ENCODE data around the gene FXR1. TPM values are rescaled to one million over a fixed set of nuclear protein-coding genes. Genes with fewer than 3 reads are reported as not detected.
A peak's percentile ranks its signal among the peaks of the same experiment; 100 is the strongest.

FXR1 gene
- total and polyA plus RNA-seq, 10 of the 15 experiments (the other 5 are each of a cell fraction or from before 2014, with no cell fraction given) = 38.5 to 159 (median 102) TPM

DNA sequence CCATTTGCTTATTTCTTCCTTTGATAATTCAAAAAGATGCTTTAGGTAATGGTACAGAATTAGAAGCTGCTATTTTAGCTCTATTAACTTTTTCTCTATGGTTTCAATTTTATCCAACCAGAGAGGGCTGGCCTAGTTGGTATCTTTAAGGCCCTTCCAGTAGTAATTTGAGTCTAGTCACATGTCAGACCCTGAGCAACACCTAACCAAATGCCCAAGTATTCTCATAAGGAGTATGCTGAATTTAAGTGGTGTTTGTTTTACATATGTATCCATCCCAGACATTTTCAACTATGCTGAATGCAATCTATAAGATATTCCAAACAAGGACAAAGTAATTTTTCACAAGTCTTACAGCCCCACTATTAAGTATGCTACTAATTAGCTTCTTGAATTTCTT lies 67.5 kb downstream of the FXR1 start:
- no peaks in the 10 kb centered on the region for H3K4me1 ChIP-seq (ENCODE audit: control insufficient read depth, insufficient read depth, low read length)
- no peak overlapping the region for H3K4me3 ChIP-seq
- no peaks in the 10 kb centered on the region for H3K9me3 ChIP-seq (replicated peaks; ENCODE audit: control insufficient read depth, insufficient read depth, low read length)
- no peaks in the 10 kb centered on the region for H3K79me2 ChIP-seq (ENCODE audit: control insufficient read depth, insufficient read depth, low read length)
- ATAC-seq = no peak
- TF ChIP-seq, protein P1, sequence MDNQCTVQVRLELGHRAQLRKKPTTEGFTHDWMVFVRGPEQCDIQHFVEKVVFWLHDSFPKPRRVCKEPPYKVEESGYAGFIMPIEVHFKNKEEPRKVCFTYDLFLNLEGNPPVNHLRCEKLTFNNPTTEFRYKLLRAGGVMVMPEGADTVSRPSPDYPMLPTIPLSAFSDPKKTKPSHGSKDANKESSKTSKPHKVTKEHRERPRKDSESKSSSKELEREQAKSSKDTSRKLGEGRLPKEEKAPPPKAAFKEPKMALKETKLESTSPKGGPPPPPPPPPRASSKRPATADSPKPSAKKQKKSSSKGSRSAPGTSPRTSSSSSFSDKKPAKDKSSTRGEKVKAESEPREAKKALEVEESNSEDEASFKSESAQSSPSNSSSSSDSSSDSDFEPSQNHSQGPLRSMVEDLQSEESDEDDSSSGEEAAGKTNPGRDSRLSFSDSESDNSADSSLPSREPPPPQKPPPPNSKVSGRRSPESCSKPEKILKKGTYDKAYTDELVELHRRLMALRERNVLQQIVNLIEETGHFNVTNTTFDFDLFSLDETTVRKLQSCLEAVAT (IDR thresholded peaks at IDR 0.05) = no peak
- in situ Hi-C loops (cut with MboI) = no loop called here
- CTCF ChIA-PET = interaction anchor here (1.6 kb wide), 1 partner anchor 9 kb away, joined by 3 read pairs; the partner anchor contains the start of gene DNAJC19
- no peak overlapping the region for H3K4me2 ChIP-seq (ENCODE audit: control insufficient read depth, insufficient read depth)
- FAIRE-seq = no peak
- no peaks in the 10 kb centered on the region for H4K20me1 ChIP-seq (ENCODE audit: control insufficient read depth, insufficient read depth)
- no peak overlapping the region for H2AFZ ChIP-seq (ENCODE audit: control insufficient read depth, low read depth, low read length)
- intact Hi-C loops (cut with micrococcal nuclease; ENCODE audit: unreplicated experiment) = no loop called here
- no peak overlapping the region for H3K27ac ChIP-seq (ENCODE audit: control insufficient read depth, insufficient read depth)
- H3K36me3 ChIP-seq (ENCODE audit: control insufficient read depth in 2 of 2, insufficient read depth in 2 of 2, low read length in 1 of 2) = peaks cover 0 to 4% of the 10 kb centered on the region in 2 experiments; a peak in 2 of 4 replicates
- BruUV-seq (replicated peaks) = no TSS peak
- SMC1A ChIA-PET (ENCODE audit: uncharacterized antibody, unreplicated experiment) = interaction anchor here (1.2 kb wide), 1 partner anchor 9 kb away, joined by 3 read pairs; the partner anchor contains the start of gene DNAJC19
- no peak overlapping the region for H3K9ac ChIP-seq (ENCODE audit: control insufficient read depth, insufficient read depth, low read length)
- DNase-seq (ENCODE audit: low read depth, low spot score) = no peak
- RAD21 ChIA-PET (ENCODE audit: unreplicated experiment) = no interaction called here
- H3K27me3 ChIP-seq (replicated peaks in 1 of 2; ENCODE audit: control insufficient read depth in 2 of 2, insufficient read depth in 2 of 2, low read length in 1 of 2) = no peaks in the 10 kb centered on the region
- POLR2A ChIA-PET = no interaction called here

DNA sequence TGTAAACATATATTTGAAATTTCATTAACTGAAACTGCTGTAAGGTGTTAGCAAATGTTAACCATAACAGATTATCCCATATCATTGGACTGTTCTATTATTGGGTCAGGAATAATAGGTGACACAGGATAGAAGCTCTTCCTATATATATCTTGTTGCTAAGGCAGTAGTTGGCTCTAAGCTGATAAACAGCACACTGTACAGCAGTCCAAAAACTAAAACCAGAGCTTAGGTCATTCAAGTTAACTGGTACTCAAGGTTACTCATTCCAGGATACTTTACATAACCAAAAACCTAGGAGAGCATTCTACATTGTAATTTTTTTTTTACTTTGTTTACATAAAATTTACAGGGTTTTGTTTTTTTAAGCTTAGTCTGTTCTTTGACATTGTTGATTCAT lies 68.1 kb downstream of the FXR1 start:
- Histone ChIP-seq H3K4me1 (ENCODE audit: control insufficient read depth, insufficient read depth, low read length) (no peaks in the 10 kb centered on the region), H3K36me3 (ENCODE audit: control insufficient read depth in 2 of 2, insufficient read depth in 2 of 2, low read length in 1 of 2) (peaks cover 0 to 4% of the 10 kb centered on the region in 2 experiments; a peak in 2 of 4 replicates), H3K27me3 (replicated peaks in 1 of 2; ENCODE audit: control insufficient read depth in 2 of 2, insufficient read depth in 2 of 2, low read length in 1 of 2) (no peaks in the 10 kb centered on the region), H2AFZ (ENCODE audit: control insufficient read depth, low read depth, low read length) (no peak overlapping the region), H3K9ac (ENCODE audit: control insufficient read depth, insufficient read depth, low read length) (no peak overlapping the region), H3K4me2 (ENCODE audit: control insufficient read depth, insufficient read depth) (no peak overlapping the region), H4K20me1 (ENCODE audit: control insufficient read depth, insufficient read depth) (no peaks in the 10 kb centered on the region), H3K4me3 (no peak overlapping the region), H3K27ac (ENCODE audit: control insufficient read depth, insufficient read depth) (no peak overlapping the region), H3K9me3 (replicated peaks; ENCODE audit: control insufficient read depth, insufficient read depth, low read length) (no peaks in the 10 kb centered on the region), H3K79me2 (ENCODE audit: control insufficient read depth, insufficient read depth, low read length) (no peaks in the 10 kb centered on the region)
- RAD21 ChIA-PET (ENCODE audit: unreplicated experiment) = interaction anchor here (1.4 kb wide), 1 partner anchor 69 kb away, joined by 3 read pairs; the partner anchor contains the start of gene FXR1
- in situ Hi-C loops (cut with MboI) = no loop called here
- DNase-seq (ENCODE audit: low read depth, low spot score) (no peak), ATAC-seq (peak; percentile 54), FAIRE-seq (no peak)
- intact Hi-C loops (cut with micrococcal nuclease; ENCODE audit: unreplicated experiment) = no loop called here
- SMC1A ChIA-PET (ENCODE audit: uncharacterized antibody, unreplicated experiment) = interaction anchor here (0.6 to 1.2 kb wide), 4 partner anchors 9 to 63 kb away, joined by 3 to 4 read pairs (median 3); partner anchors contain the start of gene DNAJC19
- CTCF ChIA-PET = interaction anchor here (1.6 kb wide), 1 partner anchor 9 kb away, joined by 3 read pairs; the partner anchor contains the start of gene DNAJC19
- no TSS peak for BruUV-seq (replicated peaks)
- POLR2A ChIA-PET = no interaction called here
- TF ChIP-seq NR2C1 (IDR thresholded peaks at IDR 0.05) = no peak
- no peak for TF ChIP-seq EED (IDR thresholded peaks at IDR 0.05; ENCODE audit: low read depth)
- TF ChIP-seq CBX3 (IDR thresholded peaks at IDR 0.05; ENCODE audit: borderline replicate concordance, low read depth) = no peak
- TF ChIP-seq, protein P2, sequence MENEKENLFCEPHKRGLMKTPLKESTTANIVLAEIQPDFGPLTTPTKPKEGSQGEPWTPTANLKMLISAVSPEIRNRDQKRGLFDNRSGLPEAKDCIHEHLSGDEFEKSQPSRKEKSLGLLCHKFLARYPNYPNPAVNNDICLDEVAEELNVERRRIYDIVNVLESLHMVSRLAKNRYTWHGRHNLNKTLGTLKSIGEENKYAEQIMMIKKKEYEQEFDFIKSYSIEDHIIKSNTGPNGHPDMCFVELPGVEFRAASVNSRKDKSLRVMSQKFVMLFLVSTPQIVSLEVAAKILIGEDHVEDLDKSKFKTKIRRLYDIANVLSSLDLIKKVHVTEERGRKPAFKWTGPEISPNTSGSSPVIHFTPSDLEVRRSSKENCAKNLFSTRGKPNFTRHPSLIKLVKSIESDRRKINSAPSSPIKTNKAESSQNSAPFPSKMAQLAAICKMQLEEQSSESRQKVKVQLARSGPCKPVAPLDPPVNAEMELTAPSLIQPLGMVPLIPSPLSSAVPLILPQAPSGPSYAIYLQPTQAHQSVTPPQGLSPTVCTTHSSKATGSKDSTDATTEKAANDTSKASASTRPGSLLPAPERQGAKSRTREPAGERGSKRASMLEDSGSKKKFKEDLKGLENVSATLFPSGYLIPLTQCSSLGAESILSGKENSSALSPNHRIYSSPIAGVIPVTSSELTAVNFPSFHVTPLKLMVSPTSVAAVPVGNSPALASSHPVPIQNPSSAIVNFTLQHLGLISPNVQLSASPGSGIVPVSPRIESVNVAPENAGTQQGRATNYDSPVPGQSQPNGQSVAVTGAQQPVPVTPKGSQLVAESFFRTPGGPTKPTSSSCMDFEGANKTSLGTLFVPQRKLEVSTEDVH (IDR thresholded peaks at IDR 0.05; ENCODE audit: low read depth, partially characterized antibody) = no peak
- no peak for TF ChIP-seq CHD4 (IDR thresholded peaks at IDR 0.05)
- TF ChIP-seq, protein P3, sequence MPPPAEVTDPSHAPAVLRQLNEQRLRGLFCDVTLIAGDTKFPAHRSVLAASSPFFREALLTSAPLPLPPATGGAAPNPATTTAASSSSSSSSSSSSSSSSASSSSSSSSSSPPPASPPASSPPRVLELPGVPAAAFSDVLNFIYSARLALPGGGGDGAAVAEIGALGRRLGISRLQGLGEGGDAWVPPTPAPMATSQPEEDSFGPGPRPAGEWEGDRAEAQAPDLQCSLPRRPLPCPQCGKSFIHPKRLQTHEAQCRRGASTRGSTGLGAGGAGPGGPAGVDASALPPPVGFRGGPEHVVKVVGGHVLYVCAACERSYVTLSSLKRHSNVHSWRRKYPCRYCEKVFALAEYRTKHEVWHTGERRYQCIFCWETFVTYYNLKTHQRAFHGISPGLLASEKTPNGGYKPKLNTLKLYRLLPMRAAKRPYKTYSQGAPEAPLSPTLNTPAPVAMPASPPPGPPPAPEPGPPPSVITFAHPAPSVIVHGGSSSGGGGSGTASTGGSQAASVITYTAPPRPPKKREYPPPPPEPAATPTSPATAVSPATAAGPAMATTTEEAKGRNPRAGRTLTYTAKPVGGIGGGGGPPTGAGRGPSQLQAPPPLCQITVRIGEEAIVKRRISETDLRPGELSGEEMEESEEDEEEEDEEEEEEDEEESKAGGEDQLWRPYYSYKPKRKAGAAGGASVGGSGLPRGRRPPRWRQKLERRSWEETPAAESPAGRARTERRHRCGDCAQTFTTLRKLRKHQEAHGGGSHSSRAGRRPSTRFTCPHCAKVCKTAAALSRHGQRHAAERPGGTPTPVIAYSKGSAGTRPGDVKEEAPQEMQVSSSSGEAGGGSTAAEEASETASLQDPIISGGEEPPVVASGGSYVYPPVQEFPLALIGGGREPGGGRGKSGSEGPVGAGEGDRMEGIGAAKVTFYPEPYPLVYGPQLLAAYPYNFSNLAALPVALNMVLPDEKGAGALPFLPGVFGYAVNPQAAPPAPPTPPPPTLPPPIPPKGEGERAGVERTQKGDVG (CRISPR knock-in tag; IDR thresholded peaks at IDR 0.05) = no peak
- TF ChIP-seq MXI1 (IDR thresholded peaks at IDR 0.05; ENCODE audit: low read depth, low read length) = no peak
- TF ChIP-seq SPI1 (IDR thresholded peaks at IDR 0.05; ENCODE audit: borderline replicate concordance, insufficient read depth, low read depth, low read length) = no peak
- TF ChIP-seq ZSCAN29 (IDR thresholded peaks at IDR 0.05) = no peak
- no peak for TF ChIP-seq ZNF622 (IDR thresholded peaks at IDR 0.05)
